A549 treated with ZK216348 at 1 μM for 4 hours (cell line): ENCODE measurements around the gene MYL4. TPM values are rescaled to one million over a fixed set of nuclear protein-coding genes. Genes with fewer than 3 reads are reported as not detected.

Experiments
- total RNA-seq: library from RNA; stranded (reverse); fragments of 200-300 nt; extraction: Qiagen RNA extraction; gene quantifications from 5 replicates; pipeline ENCODE4 v1.2.3, GENCODE V29; 2022; ENCODE audit warnings: low read depth

Gene MYL4
- 0.33 TPM in 2 of 5 replicates, not detected in the others for total RNA-seq

DNA sequence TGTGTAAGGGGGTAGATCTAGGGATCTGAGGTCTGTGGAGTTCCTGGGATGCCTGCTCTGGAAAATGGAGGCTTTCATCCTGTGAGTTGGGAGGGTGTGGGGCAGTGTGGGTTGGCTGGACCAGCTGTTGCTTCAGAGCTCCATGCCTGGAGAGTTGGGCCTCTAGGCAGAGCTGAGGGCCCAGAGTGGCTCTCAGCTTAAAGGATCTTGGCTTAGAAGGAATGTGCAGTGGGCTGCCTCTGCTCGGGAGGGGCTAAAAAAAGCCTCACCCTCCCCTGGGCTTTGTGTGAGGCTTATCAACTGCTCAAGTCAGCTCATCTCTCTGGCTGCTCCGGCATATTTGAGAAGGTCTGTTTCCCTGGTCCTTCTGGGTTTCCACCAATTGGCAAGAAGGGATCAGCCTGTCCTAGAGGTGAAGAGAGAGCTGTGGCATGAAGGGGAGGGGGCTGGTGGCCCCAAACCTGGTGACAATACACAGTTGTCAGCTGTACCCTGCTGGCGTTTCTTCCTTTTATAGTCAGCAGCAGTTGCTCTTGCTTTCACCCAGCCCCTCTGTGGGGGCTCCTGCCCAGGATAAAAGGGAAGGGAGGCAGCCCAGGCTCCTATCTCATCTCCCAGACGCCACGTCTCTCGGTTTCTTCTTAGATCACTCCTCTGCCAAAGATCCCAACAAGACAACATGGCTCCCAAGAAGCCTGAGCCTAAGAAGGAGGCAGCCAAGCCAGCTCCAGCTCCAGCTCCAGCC lies at the start of gene MYL4:
Gene MYL4 (plus strand): TSS at position 605 of the 745 bp plus-strand sequence. CDS start 75 bp downstream, at position 680.

DNA sequence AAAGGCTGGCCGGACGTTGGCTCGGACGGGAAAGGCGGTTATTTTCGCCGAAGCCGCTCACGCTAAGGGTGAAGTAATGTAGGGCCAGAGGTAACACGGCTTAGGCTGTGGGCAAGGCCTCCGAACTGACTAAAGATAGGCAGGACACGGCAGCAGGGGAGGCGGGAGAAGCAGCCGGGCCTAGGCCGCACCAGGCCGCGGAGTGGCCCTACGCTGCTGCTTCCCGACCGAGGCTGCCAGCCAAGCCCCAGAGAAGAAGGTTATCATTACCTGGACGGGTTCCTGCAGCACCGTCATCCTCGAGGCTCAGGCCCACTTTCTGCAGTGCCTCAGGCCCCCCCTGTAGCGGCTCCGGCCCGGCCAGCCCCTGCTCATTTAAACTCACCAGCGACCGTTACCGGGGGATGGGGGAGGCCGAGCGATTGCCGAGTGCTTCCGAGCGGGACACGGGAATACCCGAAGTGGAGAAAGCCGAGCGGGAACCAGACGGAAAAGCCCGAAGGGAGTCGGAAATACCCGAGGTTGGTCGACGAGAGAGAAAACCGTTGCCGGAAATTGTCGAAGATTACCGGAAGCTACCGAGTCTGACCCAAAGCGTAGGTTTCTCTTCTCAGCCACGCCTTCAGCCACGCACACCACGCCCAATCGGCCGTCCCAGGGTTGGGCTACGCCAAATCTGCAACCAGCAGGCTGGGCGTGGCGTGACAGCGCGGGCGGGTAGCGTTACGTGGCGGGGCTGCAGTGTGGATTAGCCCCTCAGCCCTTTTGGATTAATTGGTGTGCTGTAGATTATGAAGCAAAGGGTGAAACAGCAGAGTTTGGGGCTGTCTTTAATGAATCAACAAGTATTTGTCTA lies 20.0 kb upstream of the MYL4 start, which contains the start of gene CDC27:
Gene CDC27 (minus strand): TSS at position 420 of the 856 bp plus-strand sequence. CDS start 123 bp downstream, at position 297.

DNA sequence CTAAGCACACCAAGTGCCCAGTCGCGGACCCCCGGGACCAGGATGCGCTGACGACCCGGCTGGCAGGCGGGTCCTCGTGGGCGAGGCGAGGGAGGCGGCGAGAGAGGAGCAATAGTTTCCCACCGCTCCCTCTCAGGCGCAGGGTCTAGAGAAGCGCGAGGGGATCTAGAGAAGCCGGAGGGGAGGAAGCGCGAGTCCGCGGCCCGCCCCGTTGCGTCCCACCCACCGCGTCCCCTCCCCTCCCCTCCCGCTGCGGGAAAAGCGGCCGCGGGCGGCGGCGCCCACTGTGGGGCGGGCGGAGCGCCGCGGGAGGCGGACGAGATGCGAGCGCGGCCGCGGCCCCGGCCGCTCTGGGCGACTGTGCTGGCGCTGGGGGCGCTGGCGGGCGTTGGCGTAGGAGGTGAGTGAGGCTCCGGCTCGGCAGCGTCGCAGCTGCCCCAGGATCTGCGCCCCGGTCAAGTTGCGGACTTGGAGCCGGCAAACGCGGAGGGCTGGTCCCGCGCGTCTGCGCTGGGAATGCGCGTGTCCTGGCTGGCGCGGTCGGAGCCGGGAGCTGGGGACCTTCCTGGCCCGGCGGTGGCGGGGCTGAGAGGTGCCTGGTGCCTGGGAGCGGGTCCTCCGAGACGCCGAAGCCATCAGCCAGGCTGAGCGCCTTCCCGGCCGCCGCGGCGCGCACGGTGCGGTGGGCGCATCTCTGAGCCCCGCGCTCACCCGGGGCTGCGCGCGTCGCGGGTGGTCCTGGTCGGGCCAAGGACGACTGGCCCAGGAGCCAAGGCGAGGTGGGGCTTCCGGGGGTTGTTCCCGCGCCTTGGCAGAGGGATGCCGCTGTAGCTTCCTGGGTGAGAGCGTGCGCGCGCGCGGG lies 44.6 kb downstream of the MYL4 start, which contains the start of gene ITGB3:
Gene ITGB3 (plus strand): TSS at position 287 of the 862 bp plus-strand sequence. CDS start 35 bp downstream, at position 322.

Other genes starting within 250 kb of the MYL4 start
- 0.26 to 1.2 TPM (median 0.99 TPM) in 5 replicates for gene RPRML, start 230.1 kb upstream of the MYL4 start, total RNA-seq
- gene CDC27, start 20.1 kb upstream of the MYL4 start, total RNA-seq: 69.0 to 95.8 TPM (median 84.3 TPM) in 5 replicates
- 2.7 to 5.7 TPM (median 4.7 TPM) in 5 replicates for gene ITGB3, start 44.5 kb downstream of the MYL4 start, total RNA-seq
- gene EFCAB13, start 114.6 kb downstream of the MYL4 start, total RNA-seq: 0.68 to 3.4 TPM (median 2.6 TPM) in 5 replicates